Neutrophil (primary cell): Measurements from ENCODE around the gene LRRC8D.

Source experiments
- H3K27ac ChIP-seq: fragments of 200-600 bp; sonication (generic); 2 replicates; pipeline ENCODE4 v1.5.1; 2016; ENCODE audit warnings: mild to moderate bottlenecking, moderate library complexity
- H3K27me3 ChIP-seq: fragments of 200-600 bp; sonication (generic); 2 replicates; pipeline ENCODE4 v1.6.0; 2016; ENCODE audit warnings: mild to moderate bottlenecking
- H3K36me3 ChIP-seq: fragments of 200-600 bp; sonication (generic); 2 replicates; pipeline ENCODE4 v1.5.1; 2017
- H3K4me1 ChIP-seq, 2 experiments: fragments of 200-600 bp in 1 of 2; sonication (generic) in 1 of 2; 1 replicate in 1 of 2; 2 replicates in 1 of 2; pipeline versions ENCODE4 v1.5.1 to v1.6.1; 2013 to 2016; ENCODE audit warnings: low read depth in 1 of 2, low read length in 1 of 2, mild to moderate bottlenecking in 1 of 2, moderate library complexity in 1 of 2; ENCODE audit not compliant: control insufficient read depth in 1 of 2, insufficient read depth in 1 of 2
- H3K4me3 ChIP-seq, 2 experiments: fragments of 200-600 bp in 1 of 2; sonication (generic) in 1 of 2; 1 replicate in 1 of 2; 2 replicates in 1 of 2; pipeline ENCODE4 v1.5.1; 2013 to 2016; ENCODE audit warnings: low read depth in 1 of 2, low read length in 1 of 2, mild to moderate bottlenecking in 1 of 2, moderate library complexity in 1 of 2
- H3K9me3 ChIP-seq: fragments of 200-600 bp; sonication (generic); 2 replicates; pipeline ENCODE4 v1.5.1; 2016
- TF ChIP-seq, protein P1 (sequence below): fragments of 200-600 bp; sonication (generic); IDR thresholded peaks from 2 replicates; pipeline ENCODE4 v1.5.1; 2016; ENCODE audit warnings: antibody characterized with exemption

LRRC8D gene

DNA sequence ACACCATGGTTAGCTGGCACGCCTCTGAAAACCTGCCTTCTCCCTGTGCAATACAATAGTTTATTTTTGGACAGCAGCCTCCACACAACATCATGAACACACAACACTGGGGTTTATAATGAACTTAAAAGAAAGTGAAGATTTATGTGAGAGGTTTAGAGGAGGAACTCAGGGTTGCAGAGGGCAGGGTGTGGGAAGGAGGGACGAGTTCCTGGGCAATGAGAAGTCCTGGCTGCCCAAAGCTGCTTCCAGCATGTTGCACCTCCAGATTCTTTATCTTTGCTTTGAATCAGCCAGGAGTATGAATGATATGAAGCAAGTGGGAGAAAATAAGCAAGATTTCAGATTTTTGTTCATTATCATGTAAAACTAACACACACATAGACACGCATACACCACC is 11.3 kb upstream of the LRRC8D start:
- no peaks in the 10 kb centered on the region for H3K36me3 ChIP-seq
- no peak overlapping the region for H3K27ac ChIP-seq
- no peak overlapping the region for H3K4me3 ChIP-seq
- no peaks in the 10 kb centered on the region for H3K9me3 ChIP-seq
- H3K27me3 ChIP-seq, result no peaks in the 10 kb centered on the region
- H3K4me1 ChIP-seq, result peaks cover 28 to 34% of the 10 kb centered on the region in 2 experiments
- TF ChIP-seq, protein P1, sequence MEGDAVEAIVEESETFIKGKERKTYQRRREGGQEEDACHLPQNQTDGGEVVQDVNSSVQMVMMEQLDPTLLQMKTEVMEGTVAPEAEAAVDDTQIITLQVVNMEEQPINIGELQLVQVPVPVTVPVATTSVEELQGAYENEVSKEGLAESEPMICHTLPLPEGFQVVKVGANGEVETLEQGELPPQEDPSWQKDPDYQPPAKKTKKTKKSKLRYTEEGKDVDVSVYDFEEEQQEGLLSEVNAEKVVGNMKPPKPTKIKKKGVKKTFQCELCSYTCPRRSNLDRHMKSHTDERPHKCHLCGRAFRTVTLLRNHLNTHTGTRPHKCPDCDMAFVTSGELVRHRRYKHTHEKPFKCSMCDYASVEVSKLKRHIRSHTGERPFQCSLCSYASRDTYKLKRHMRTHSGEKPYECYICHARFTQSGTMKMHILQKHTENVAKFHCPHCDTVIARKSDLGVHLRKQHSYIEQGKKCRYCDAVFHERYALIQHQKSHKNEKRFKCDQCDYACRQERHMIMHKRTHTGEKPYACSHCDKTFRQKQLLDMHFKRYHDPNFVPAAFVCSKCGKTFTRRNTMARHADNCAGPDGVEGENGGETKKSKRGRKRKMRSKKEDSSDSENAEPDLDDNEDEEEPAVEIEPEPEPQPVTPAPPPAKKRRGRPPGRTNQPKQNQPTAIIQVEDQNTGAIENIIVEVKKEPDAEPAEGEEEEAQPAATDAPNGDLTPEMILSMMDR, result no peak

DNA sequence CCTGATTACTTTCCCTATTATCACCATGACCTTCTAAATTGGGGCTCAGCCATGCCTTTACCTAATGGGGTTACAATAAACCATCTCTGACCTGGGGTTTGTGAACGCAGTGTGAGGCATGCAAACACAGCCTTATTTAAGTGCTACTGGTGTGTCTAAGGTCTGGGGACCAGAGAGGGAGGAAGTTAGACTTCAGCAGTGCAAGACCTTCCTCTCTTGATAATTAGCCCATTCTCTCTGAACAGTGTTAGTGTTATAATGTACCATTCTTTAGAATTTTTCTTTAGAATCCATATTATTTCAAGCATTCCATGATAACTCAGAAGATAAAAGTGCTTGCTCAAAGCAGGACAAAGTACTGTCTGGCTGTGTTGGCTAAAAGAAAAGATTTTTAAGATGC is 10.5 kb upstream of the LRRC8D start:
- peaks cover 33 to 37% of the 10 kb centered on the region in 2 experiments for H3K4me1 ChIP-seq

DNA sequence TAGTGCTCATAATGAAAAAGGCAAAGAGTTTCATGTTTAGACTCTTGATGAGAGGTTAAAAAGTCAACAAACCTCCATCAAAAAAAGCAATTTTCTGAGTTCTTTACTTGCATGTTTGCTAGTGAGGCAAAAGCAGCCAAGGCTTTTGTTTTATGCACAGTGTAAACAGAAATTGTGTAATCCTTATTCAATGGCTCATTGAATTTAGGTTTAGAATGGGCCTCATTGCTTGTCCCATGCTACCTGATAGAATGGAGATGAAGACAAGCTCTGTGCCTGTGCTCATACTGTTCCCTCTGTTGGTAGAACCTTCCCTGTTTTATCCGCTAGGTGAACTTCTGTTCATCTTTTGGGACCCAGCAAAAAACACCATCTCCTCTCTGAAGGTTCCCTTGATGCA is 10.0 kb upstream of the LRRC8D start:
- H3K4me1 ChIP-seq, result peaks cover 38 to 43% of the 10 kb centered on the region in 2 experiments
- no peak overlapping the region for H3K4me3 ChIP-seq
- H3K36me3 ChIP-seq, result no peaks in the 10 kb centered on the region
- H3K9me3 ChIP-seq, result no peaks in the 10 kb centered on the region
- TF ChIP-seq, protein P1, result no peak
- no peaks in the 10 kb centered on the region for H3K27me3 ChIP-seq
- H3K27ac ChIP-seq, result no peak overlapping the region

More for the DNA sequence above, 10.5 kb upstream of the LRRC8D start:
- Histone ChIP-seq H3K27me3 (no peaks in the 10 kb centered on the region), H3K4me3 (no peak overlapping the region), H3K36me3 (no peaks in the 10 kb centered on the region), H3K9me3 (no peaks in the 10 kb centered on the region), H3K27ac (no peak overlapping the region)
- TF ChIP-seq, protein P1, result no peak

DNA sequence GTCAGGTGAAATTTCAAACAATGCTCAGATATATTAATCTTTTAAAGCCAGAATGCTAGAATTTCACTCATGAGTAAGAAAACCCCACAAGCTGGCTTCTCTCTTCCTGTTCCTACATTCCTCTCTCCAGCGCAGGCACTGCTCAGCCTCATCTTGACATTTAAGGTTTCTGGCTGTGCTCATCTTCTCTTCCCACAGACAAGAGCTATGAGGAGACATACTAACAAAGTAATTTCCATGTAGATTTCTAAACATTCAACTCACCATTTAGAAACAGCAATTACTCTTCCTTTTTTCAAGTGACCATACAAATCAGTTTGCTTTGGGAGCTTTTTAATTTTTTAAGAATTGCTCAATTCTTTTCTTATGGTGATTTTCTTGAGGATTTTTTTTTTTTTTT is 7.8 kb upstream of the LRRC8D start:
- no peaks in the 10 kb centered on the region for H3K36me3 ChIP-seq
- no peak overlapping the region for H3K4me3 ChIP-seq
- peak overlapping the region; percentile 67 for H3K27ac ChIP-seq
- TF ChIP-seq, protein P1, result no peak
- peaks cover 51 to 58% of the 10 kb centered on the region in 2 experiments for H3K4me1 ChIP-seq
- H3K9me3 ChIP-seq, result no peaks in the 10 kb centered on the region
- H3K27me3 ChIP-seq, result no peaks in the 10 kb centered on the region

DNA sequence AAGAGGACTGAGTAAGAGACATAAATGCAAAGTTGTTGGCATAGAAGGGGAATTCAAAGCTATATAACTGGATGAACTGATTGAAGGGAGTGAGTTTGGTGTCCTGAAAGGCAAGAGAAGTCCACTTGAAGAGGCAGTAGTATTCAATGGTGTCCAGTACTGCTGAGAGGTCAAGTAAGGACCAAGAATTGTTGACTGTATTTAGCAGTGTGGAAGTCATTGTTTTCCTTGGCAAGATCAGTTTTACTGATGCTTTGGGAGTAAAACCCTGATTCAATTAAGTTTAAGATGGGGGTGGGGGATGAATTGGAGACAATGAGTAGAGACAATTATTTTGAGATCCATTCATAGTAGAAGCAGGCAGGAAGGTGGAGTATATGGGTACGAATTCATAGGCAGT is 5.8 kb upstream of the LRRC8D start:
- TF ChIP-seq, protein P1, result no peak
- Histone ChIP-seq H3K36me3 (no peaks in the 10 kb centered on the region), H3K27me3 (no peaks in the 10 kb centered on the region), H3K4me3 (peak overlapping the region in 1 of 2 experiments; percentile 16), H3K27ac (peak overlapping the region; percentile 70), H3K9me3 (no peaks in the 10 kb centered on the region), H3K4me1 (peaks cover 69 to 71% of the 10 kb centered on the region in 2 experiments)

DNA sequence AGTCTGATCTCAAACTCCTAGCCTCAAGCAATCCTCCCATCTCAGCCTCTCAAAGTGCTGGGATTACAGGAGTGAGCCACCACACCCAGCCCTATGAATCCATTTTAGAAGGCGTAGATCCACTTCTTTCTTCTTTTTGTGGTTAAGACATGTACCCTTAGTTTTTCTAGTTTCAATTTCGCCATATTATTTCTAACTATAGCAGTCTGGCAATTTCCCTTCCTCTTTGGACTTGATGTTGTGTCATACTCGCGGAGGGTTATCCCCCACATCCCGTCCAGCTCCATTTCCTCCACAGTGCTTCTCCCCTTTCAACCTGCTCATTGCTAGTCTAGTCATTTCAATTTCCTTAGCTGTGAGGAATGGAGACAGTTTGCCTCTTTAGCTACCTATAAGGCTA is 5.2 kb upstream of the LRRC8D start:
- Histone ChIP-seq H3K27me3 (no peaks in the 10 kb centered on the region), H3K27ac (peak overlapping the region; percentile 70), H3K4me1 (peaks cover 74 to 76% of the 10 kb centered on the region in 2 experiments), H3K36me3 (no peaks in the 10 kb centered on the region), H3K9me3 (no peaks in the 10 kb centered on the region), H3K4me3 (peak overlapping the region; percentile 13 to 16)
- TF ChIP-seq, protein P1, result no peak
